OCI-LY1 (cell line): Measurements from ENCODE around the gene SNAI3.

Source experiments
- EZH2 ChIP-seq: fragments of 200-600 bp; sonication (generic), shearing (Covaris generic); IDR thresholded peaks from 2 replicates; pipeline ENCODE4 v1.8.0; 2017; ENCODE audit warnings: borderline replicate concordance, mixed run types, mild to moderate bottlenecking, antibody characterized with exemption, low read length, moderate library complexity, mixed read lengths
- TF ChIP-seq, protein P1 (sequence below): fragments of 200-600 bp; sonication (generic), shearing (Covaris generic); IDR thresholded peaks from 2 replicates; pipeline ENCODE4 v1.5.1; 2017; ENCODE audit warnings: mild to moderate bottlenecking, antibody characterized with exemption, low read length, moderate library complexity, mixed read lengths

DNA sequence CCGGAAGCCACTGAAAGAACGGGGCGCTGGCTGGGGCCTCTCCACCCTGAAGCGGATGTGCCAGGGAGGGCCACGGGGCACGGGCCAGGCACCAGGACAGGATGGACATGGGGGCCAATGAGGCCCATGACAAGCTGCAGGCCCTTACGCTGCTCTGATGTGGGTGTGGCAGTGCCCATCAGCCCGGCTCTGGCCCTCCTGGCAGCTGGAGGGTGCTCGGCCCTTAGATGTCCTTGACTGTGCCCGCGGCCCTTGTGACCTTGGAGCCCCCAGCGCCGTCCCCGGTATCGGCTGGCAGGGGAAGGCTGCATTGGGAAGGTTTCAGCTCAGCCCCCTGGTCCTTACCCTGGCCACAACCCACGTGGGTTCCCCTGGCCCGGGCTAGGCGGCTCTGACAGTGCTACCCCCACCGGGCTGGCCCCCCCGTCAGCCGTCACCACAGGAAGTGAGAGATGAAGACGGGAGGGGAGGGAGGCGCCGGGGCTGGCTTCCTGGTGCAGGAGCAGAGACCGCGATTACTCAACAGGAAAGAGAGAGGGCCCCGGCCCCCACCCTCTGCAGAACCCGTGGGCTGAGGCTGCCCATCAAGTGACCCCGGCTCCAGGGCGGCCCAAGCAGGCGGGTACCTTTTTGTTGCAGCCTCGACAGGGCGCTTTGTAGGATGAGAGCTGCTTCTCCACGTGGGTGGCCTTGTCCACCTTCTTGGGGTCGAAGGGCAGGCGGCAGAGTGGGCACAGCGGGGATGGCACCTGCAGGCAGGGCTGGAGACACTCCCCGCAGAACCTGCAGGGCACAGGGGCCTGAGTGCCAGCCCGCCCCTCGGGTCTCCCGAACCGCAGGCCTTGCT is 14.6 kb upstream of the SNAI3 start:
- TF ChIP-seq, protein P1, sequence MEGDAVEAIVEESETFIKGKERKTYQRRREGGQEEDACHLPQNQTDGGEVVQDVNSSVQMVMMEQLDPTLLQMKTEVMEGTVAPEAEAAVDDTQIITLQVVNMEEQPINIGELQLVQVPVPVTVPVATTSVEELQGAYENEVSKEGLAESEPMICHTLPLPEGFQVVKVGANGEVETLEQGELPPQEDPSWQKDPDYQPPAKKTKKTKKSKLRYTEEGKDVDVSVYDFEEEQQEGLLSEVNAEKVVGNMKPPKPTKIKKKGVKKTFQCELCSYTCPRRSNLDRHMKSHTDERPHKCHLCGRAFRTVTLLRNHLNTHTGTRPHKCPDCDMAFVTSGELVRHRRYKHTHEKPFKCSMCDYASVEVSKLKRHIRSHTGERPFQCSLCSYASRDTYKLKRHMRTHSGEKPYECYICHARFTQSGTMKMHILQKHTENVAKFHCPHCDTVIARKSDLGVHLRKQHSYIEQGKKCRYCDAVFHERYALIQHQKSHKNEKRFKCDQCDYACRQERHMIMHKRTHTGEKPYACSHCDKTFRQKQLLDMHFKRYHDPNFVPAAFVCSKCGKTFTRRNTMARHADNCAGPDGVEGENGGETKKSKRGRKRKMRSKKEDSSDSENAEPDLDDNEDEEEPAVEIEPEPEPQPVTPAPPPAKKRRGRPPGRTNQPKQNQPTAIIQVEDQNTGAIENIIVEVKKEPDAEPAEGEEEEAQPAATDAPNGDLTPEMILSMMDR, result no peak
- TF ChIP-seq EZH2, result no peak
